HG02973 (cell line): ENCODE data around the gene GPR25.

Experiments used
- ATAC-seq: cut with Tn5 transposase; IDR thresholded peaks from one replicate; pipeline ENCODE4 v1.9.1; 2021; ENCODE audit warnings: moderate library complexity; ENCODE audit not compliant: unreplicated experiment

Gene GPR25

GRCh38 chr1:200872446-200873115, at the start of gene GPR25:
GPR25 (plus strand) TSS chr1:200872981; CDS start chr1:200873038, 57 bp downstream.
- no peak for ATAC-seq

GRCh38 chr1:200831091-200831490, 41.7 kb upstream of the GPR25 start:
- no peak for ATAC-seq

GRCh38 chr1:200834383-200834782, 38.4 kb upstream of the GPR25 start:
- ATAC-seq, result no peak

GRCh38 chr1:200836213-200836612, 36.6 kb upstream of the GPR25 start:
- no peak for ATAC-seq

- ATAC-seq, result no peak
These were observed 34.7 kb upstream of the GPR25 start for GRCh38 chr1:200837931-200838571.

- no peak for ATAC-seq
These were observed 33.9 kb upstream of the GPR25 start for GRCh38 chr1:200838676-200839445.

GRCh38 chr1:200845360-200845759, 27.4 kb upstream of the GPR25 start:
- no peak for ATAC-seq

GRCh38 chr1:200846398-200846797, 26.4 kb upstream of the GPR25 start:
- no peak for ATAC-seq

- no peak for ATAC-seq
These were observed 23.4 kb upstream of the GPR25 start for GRCh38 chr1:200849430-200849829.

GRCh38 chr1:200850554-200850953, 22.2 kb upstream of the GPR25 start:
- no peak for ATAC-seq

GRCh38 chr1:200856716-200857357, 15.9 kb upstream of the GPR25 start:
- no peak for ATAC-seq

- no peak for ATAC-seq
These were observed 15.0 kb upstream of the GPR25 start for GRCh38 chr1:200857804-200858203.

- ATAC-seq, result peak; percentile 28
These were observed 10.7 kb upstream of the GPR25 start for GRCh38 chr1:200861937-200862647.

- no peak for ATAC-seq
These were observed 9.9 kb upstream of the GPR25 start for GRCh38 chr1:200862713-200863415.

GRCh38 chr1:200866116-200866515, 6.7 kb upstream of the GPR25 start:
- ATAC-seq, result no peak

- ATAC-seq, result peak; percentile 81
These were observed 6.3 kb upstream of the GPR25 start for GRCh38 chr1:200866521-200866920.

- ATAC-seq, result peak; percentile 6
These were observed 5.6 kb upstream of the GPR25 start for GRCh38 chr1:200867018-200867811.

GRCh38 chr1:200869376-200869752, 3.4 kb upstream of the GPR25 start:
- no peak for ATAC-seq

- ATAC-seq, result peak; percentile 52
These were observed 2.9 kb upstream of the GPR25 start for GRCh38 chr1:200869753-200870391.
